GM21717 (cell line): Measurements from ENCODE around the gene SPTB.

Experiments used
- ATAC-seq: cut with Tn5 transposase; IDR thresholded peaks from one replicate; pipeline ENCODE4 v1.9.1; 2021; ENCODE audit warnings: mild to moderate bottlenecking, moderate library complexity; ENCODE audit not compliant: unreplicated experiment

Gene SPTB

DNA sequence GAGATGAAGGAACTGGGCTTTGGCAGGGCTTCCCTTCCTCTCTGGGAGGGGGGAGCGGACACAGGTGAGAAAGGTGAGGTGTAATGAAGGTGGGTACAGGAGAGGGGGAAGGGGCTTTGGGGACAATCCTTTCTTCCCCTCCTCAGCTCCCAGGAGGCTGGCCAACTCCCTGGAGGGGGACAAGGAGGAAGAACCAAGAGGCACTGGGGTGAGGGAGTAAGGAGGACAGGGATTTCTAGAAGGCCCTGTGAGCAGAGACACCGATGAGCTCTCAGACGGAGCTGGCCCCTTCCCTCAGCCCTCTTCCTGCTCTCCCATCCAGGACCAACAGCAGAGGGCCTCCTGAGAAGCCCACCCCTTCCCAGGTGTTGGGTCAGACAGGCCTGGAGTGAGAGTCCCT, 122.1 kb downstream of the SPTB start:
- ATAC-seq, result no peak

DNA sequence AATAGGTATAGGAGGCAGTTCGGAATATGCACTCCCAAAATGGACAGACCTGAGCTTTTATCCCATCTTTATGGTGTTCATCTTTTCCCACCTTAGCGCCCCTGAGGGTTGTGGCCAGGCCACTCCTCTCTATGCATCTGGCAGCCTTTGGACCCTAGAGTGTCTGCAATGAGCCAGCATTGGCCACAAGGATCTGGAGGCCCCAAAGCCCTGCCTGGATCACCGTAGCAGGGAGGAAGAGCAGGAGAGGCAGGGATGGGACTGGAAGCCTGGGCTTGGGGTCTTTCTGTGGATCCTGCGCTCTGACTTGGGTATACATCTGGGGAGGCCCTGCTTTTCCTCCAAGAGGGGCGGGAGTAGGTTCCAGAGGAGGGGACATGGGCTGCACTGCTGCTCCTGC, 123.0 kb downstream of the SPTB start:
- no peak for ATAC-seq

DNA sequence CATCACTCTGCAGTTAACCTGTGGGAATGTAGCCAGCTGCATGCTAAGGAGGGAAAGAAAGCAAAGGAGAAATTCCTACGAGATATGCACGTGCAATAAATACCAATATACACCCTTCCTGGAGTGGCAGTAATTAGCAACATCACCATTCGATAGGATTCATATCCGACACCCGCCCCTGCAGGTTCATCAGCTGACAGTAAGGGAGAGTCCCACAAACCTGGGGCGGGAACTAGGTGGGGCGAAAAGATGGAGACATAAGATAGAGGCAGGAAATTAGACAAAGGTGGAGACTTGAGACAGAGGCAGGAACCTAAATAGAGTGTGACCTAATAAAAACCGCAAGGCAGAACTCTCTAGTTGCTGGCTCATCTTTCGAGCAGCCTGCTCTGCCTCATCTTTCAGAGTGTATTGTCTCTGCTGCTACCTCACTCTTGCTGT, 123.9 kb downstream of the SPTB start:
- no peak for ATAC-seq

DNA sequence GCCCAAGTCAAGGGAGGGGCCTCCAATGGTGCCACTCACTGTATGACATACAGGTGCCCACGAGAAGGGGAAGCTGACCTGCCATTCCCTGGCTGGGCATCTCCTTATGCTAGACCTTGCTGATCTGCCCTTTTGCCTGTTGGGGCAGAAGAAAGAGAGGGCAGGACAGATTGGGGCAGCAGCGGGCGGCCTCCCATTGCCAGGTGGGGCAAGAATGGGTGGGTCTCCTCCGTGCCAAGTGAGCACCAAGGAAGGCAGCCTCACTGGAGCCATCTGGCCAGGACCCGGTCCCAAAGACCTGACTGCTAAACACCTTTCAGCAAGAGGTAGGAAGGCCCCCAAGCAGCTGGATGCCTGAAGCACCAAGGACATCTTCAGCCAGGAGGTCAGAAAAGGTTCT, 125.0 kb downstream of the SPTB start:
- ATAC-seq, result no peak

DNA sequence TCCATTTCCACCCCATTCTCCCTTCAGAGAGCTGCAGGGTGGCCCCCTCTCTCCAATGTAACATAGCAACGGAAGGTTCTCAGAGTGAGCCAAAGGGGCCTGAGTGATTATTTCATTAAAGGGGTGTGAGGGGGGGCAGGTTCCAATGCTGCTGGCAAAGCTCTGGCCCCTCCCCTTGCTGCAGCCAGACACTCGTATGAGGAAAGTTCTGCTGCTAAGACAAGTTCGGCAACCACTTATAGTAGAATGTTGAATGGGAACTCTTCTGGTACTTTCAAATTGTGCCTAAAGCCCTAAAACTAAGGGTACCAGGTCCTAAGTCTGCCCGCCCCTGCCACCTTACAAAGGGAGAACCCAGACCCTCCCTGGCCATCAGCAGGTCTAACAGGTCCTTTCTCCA, 125.7 kb downstream of the SPTB start:
- no peak for ATAC-seq

DNA sequence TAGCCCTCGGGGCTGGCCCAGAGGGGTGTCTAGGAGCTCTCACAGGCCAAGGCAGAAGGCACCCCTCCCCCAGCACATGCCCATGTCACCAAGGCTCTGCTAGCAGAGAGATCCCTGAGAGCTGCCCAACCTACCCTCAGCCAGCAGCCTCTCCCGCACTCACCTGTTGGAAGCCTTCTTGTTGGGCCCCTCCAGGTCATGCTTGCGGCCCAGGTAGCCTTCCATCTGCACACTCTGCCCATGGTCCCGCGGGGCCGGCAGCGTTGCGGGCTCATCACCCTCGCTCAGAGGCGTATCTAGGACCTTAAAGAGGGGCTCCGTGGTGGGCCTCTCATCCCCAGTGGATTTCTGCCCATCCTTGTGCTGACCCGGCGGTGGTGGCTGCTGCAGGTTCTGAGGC, 126.3 kb downstream of the SPTB start:
- no peak for ATAC-seq

DNA sequence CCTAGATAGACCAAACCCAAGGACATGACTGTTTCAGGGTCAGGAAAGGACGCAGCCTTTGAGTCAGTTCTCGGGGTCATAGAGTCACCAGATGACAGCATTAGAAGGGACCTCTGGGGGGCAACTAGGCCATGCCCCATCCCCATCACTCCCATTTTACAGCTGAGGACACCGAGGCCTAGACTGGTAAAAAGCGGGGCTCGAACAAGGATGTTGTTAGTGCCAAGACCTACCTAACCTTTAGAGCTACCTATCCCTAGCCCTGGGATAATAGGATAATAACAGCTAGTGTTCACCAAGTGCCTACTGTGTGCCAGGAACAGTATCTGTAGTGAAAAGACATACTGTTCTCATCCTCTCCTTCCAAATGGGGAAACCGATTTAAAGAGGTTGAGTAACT, 126.8 kb downstream of the SPTB start:
- ATAC-seq, result no peak

DNA sequence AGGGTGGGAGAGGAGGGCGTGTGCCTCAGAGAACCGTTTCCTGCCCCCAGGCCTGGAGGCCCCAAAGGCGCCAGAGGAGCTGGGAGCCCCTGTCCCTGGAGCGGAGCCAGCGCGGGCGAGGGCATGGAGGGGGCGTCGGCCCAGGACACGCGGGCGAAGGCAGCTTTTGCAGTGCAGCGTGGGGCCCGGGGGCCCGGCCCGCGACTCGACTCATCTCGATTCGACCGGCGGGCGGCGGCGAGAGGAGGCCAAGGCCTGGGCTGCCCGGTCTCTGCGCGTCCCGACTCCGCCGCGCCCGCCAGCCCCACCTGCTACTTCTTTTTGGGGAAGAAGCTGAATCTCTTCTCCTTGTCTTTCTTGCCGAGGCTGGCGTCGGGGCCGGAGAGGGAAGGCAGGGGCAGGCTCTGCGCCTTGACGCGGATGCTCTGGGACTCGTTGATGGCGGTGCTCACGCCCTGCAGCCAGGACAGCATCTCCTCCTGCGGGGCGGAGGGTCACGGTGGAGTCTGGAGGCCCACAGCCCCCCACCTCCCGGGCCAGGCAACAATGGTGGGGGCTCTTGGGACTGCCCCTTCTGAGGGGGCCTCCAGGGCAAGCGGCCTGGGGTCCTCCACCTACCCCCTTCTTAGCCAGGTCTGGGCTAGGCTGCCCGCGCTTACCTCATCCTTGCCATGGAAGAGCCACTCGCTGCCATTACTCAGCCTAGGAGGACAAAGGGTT, 130.6 kb downstream of the SPTB start:
- no peak for ATAC-seq

DNA sequence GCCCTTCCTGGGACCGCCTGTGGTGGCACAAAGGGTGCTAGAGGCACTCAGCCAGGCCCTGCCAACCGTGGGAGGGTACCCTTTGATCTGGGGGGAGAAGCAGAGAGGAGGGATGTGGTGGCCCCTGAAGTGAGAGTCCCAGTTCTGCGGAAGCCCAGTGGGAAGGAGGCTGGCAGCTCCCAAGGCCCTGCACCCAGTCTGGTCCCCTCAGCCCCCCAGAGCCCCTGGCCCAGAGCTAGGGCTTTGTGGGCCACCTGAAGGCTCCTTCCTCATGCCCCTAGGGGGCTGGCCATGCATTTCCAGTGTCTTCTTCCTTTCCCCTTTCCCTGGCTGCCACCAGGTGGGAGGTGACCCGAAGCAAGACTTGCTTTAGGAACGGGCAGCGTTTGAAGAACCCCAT, 131.2 kb downstream of the SPTB start:
- ATAC-seq, result no peak

DNA sequence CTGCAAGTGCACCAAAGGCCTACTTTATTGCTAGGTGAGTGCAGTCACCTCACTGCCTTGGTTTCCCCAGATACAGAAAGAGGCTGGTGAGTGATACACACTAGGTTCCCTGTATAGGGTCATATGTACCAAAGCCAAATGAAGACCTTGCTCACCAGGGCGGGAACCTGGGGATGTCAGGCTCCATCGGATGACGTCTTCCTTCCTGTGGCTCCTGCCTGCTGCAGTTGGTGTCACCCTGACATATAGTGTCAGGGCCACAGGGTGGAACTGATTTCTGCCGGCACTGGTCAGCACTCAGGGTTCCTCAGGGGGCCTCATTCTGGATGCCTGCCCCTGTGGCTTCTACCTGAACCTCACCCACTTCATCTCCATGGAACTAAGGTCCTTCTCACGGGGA, 132.4 kb downstream of the SPTB start:
- ATAC-seq, result no peak

DNA sequence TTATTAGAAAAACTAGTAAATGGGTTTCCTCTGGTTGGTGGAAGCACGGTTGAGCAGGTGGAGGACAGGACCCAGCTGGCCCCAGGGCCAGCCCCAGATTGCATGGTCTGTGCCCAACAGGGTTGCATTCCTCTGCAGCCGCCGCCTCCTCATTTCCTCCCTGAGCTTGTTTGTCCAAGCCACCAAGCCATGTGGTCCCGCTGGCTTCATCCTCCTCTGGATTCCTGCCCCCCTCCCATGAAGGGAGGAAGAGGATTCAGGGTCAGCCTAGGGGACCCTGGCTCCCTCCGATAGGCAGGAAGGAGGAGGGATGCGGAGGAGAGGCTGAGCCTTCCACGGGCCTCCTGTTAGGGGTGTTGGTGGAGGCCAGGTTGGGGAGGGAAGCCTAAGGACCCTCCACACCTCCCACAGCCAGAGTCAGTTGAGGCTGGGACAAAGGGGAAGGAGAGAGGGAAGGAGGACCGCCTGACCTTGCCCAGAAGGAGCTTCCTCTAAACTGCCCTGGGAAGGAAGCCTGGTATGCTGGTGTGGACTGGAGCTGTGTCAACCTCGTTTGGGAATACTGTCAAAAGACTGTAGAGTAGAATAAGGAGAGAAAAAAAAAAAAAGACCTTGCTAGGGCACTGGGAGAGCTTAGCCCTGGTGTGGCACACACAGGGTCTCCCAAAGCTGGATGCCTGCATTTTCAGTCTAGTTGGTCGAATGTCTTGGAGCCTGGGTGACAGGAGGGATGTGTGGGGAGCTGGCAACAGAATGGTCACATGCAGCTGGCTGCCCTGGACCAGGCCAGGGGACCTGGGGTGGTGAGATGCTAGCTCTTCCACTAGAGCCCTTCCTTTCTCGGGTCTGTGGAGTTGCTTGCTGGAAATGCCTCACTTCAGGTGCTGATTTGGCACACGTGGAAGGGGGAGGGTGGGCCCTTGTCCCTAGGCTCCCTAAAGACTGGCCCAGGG, 133.1 kb downstream of the SPTB start:
- no peak for ATAC-seq

DNA sequence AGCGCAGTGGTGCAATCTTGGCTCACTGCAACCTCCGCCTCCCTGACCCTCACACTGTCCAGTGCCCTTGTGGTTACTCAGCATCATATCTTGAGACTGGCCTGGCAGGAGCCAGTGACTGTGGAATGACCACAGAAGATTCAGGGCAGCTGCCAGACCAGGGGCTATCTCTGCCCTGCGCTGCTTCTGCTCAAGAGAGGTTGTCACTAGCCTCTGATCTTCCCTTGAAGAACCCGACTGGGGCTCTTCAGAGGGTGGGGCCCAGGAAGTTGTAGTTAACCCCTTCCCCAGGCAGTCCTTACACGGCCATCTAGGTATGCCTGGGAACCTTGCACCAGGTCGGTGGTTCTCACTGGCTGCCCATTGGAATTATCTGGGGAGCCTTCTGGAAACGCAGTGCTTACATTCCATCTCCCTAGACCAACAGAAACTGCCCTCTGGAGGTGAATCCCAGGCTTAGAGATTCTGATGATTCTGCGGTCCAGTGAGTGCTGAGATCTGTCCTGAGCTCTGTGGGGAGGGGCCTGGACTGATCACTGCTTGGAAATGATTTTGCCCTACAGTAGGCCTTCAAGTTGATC, 134.1 kb downstream of the SPTB start:
- ATAC-seq, result no peak

DNA sequence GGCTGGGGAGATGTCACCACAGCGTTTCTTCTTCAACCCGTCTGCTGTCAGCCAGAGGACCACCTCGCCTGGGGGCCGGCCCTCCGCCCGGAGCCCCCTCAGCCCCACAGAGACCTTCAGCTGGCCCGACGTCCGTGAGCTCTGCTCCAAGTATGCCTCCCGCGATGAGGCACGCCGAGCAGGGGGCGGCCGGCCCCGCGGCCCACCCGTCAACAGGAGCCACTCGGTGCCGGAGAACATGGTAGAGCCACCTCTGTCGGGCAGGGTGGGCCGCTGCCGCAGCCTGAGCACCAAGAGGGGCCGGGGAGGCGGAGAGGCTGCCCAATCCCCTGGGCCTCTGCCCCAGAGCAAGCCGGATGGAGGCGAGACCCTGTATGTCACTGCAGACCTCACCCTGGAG, 136.6 kb downstream of the SPTB start:
- no peak for ATAC-seq

DNA sequence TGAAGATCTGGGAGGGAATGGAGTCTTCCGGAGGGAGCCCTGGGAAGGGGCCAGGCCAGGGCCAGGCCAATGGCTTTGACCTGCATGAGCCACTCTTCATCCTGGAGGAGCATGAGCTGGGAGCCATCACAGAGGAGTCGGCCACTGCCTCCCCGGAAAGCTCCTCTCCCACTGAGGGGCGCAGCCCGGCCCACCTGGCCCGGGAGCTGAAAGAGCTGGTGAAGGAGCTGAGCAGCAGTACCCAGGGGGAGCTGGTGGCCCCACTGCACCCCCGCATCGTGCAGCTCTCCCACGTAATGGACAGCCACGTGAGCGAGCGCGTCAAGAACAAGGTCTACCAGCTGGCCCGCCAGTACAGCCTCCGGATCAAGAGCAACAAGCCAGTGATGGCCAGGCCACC, 137.7 kb downstream of the SPTB start:
- no peak for ATAC-seq

DNA sequence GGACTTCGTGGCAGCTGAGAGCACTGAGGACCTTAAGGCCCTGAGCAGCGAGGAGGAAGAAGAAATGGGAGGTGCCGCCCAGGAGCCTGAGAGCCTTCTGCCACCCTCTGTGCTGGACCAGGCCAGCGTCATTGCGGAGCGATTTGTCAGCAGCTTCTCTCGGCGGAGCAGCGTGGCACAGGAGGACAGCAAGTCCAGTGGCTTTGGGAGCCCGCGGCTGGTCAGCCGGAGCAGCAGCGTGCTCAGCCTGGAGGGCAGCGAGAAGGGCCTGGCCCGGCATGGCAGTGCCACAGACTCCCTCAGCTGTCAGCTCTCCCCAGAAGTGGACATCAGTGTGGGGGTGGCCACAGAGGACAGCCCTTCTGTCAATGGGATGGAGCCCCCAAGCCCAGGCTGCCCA, 138.5 kb downstream of the SPTB start:
- ATAC-seq, result no peak

DNA sequence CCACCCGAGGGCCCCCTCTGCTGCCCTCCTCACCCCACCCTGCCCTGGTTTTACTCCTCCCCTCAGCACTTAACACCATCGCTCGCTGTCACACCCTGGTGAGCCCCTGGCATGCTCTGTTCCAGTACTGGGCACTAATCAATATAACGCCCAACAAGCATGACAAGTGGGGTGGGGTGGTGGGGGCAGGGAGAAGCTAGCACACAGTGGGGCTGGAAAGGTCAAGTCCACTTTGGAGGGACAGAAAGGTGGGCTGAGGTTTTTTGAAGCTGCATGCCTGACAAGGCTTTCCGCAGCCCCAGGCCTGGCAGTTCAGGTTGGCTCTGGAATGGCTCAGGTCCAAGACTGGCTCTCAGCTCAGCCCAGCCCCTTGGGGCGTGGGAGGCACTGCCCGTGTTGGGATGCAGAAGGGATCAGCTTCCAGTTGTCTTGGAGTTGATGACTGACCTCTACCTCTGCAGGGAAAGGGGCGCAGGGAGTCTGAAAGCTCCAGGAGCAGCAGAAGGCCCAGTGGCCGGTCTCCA, 141.4 kb downstream of the SPTB start:
- ATAC-seq, result no peak

DNA sequence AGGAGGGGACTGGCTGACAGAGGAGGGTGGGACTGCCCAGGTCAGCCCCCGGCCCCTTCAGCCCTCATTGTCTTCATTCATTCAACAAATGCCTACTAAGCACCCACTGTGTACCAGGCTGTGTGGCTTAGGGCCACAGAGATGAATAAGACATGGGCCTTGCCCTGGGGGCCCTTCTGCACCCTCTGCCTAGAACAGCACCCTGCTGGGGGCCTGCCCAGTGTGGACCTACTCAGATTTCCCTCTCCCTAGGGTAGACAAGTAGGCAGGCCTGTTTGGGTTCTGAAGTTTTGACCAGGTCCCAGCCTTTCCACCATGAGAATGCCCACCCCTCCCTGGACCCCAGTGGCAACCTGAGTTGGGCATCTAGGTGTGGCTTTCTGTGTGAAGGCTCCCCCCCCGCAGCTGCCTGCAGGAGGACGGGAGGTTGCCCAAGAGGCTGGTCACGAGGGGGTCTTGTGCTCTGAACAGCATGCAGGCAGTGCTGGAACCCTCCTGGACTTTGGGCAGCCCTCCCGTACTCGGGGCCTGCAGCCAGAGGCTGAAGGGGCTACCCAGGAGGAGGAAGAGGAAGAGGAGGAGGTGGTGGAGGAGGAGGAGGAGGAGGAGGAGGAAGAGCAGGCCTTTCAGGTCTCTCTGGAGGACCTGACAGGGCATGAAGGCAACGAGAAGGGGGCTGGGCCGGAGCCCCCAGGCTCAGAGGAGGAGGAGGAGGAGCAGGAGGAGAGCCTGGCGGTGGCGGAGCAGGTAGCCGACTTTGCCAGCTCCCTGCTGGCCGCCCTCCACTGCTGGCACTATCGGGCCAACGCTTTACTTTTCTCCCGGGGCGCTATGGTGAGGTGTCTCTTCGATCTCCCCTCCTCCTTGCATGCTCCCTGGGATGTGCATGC, 142.1 kb downstream of the SPTB start:
- no peak for ATAC-seq

DNA sequence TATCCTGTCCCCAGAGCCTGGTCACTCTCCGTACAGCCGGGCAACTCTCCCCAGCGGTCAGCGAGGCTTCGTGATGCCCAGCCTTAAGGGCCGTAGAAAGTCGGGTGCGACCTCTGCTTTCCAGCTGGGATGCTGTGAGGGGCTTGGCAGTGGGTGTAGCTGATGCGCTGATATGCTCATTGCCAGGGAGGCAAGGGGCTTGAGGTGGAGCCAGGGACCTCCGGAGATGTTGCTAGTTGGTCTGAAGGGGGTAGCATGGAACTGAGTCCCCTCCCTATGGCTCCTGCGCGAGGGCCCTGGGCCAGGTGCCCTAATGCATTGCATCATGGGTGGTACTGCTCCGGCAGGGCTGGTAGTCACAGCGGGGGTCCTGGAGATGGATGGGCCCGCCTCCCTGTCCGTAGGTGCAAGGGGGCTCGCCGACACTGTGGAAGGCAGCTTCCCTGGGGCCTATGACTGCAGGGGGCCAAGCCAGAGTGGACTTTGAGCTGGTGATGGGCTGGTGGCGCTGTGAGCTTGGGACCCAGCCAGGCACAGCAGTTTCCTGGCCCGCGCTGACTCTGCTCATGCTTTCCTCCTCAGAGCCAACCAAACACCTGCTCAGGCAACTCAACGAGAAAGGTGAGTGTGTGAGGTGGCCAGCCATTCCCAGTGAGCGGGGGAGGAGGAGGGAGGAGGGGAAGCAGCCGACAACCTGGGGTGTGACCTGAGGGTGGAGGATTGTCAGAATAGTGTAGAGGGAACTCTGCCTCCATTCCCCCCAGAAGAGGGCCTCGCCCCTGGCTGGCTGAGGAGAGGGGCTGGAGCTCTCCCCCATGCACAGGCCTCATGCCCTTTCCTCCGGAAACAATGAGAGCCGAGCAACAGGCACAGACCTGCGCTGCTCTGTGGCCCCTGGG, 143.2 kb downstream of the SPTB start:
- ATAC-seq, result no peak

DNA sequence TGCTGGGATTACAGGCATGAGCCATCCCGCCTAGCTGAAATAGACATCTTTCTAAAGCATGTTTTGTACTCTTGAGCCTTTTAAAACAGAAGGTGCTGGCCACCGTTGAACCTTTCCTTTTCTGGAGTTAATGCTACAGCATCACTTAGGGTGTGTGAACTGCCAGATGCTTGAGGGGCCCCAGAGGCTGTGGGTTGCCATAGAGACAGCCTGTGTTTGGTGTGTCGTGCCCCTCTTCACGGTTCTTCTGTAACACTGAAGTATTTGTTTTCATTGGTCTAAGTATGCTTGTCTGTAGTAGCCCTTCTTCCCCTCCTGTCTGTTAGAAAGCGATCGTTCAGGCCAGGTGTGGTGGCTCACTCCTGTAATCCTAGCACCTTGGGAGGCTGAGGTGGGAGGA, 144.7 kb downstream of the SPTB start:
- no peak for ATAC-seq

DNA sequence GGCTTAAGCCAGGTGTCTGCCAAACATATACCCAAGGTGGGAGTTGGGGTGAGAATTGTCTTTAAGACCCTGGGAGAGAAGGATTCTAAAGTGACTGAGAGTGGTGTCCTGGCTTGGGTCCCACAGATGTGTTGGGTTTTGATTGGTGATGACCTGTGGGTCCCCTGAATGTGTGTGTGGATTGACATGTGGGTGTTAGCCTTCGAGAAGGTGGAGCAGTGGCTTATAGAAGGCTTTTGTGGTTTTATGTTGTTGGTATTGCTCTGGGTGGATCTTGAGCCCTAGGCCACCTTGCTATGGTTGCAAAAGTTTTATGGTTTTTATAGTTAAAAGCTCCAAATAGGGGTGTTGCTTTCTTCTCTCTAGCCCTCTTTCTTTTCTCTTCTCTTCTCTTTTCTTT, 145.8 kb downstream of the SPTB start:
- no peak for ATAC-seq
